ENCODE measurements around the gene NCAM1. TPM values are rescaled to one million over a fixed set of nuclear protein-coding genes. Genes with fewer than 3 reads are reported as not detected.

NCAM1 gene
- total RNA-seq, 1 experiment from 2014 or later, result 0.95 TPM

DNA sequence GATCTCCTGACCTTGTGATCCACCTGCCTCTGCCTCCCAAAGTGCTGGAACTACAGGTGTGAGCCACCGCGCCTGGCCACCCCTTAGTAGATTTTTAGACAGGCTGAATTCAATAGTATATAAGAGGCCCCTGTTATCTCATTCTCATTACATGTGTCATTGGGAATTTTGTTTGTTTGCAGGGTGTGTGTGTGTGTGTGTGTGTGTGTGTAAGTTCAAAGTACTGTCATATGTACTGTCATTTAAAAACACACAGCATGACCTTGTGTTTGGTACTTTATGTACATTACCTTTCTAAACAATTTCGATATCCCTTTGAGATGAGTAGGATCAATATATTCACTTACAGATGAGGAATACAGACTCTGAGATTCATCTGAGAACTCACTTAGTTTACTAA lies 234.5 kb downstream of the NCAM1 start:
- no peaks in the 10 kb centered on the region for H3K9me3 ChIP-seq
- CTCF ChIA-PET, result no interaction called here
- no peak overlapping the region for H3K27ac Mint-ChIP-seq (ENCODE audit: unreplicated experiment)
- POLR2A ChIA-PET, result interaction anchor here (0.6 kb wide), 1 partner anchor 853 kb away, joined by 4 read pairs; no protein-coding TSS in a partner anchor
- no peak for DNase-seq
- no peaks in the 10 kb centered on the region for H3K36me3 Mint-ChIP-seq (ENCODE audit: insufficient read depth, unreplicated experiment)
- TF ChIP-seq CTCF (IDR thresholded peaks at IDR 0.05; ENCODE audit: insufficient read depth in 1 of 2, low read depth in 1 of 2, low read length in 1 of 2, severe bottlenecking in 1 of 2, unreplicated experiment in 1 of 2), result no peak
- peaks cover 16% of the 10 kb centered on the region for H3K27me3 Mint-ChIP-seq (ENCODE audit: insufficient read depth, unreplicated experiment)
- no peaks in the 10 kb centered on the region for H3K36me3 ChIP-seq (ENCODE audit: control insufficient read depth, insufficient read depth, low read length)
- no peak overlapping the region for H3K4me3 ChIP-seq (ENCODE audit: low read depth, low read length)
- H3K4me1 ChIP-seq, result no peaks in the 10 kb centered on the region
- H3K4me3 Mint-ChIP-seq (ENCODE audit: unreplicated experiment), result no peak overlapping the region
- intact Hi-C loops (cut with micrococcal nuclease; ENCODE audit: unreplicated experiment), result no loop called here
- H3K27me3 ChIP-seq (replicated peaks; ENCODE audit: control insufficient read depth, insufficient read depth, low read length), result no peaks in the 10 kb centered on the region
- no peaks in the 10 kb centered on the region for H3K9me3 Mint-ChIP-seq (ENCODE audit: unreplicated experiment)
- H3K4me1 Mint-ChIP-seq (ENCODE audit: low read depth, unreplicated experiment), result peaks cover 7% of the 10 kb centered on the region
- BruUV-seq (replicated peaks), result no TSS peak

DNA sequence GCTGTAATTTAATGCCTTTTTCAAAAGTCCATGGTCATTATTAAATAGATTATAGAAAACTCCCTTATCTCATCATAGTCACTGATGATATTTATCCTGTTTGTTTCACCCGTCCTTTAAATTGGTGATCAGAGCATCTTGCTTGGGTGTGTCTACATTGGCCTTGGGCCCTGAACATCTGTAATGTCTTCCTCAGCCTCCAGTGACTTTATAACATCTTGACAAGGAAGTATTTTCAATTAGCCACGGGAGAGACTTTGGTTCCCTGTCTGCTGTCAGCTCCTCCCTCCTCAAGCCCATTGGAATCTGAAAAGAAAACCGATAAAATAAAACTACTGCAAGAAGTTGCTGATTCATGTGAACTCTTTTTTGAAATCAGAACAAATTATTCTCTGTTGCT lies 236.2 kb downstream of the NCAM1 start:
- H3K9me3 ChIP-seq, result no peaks in the 10 kb centered on the region
- peaks cover 7% of the 10 kb centered on the region for H3K4me1 ChIP-seq
- H3K36me3 Mint-ChIP-seq (ENCODE audit: insufficient read depth, unreplicated experiment), result no peaks in the 10 kb centered on the region
- H3K4me1 Mint-ChIP-seq (ENCODE audit: low read depth, unreplicated experiment), result peaks cover 14% of the 10 kb centered on the region
- H3K27me3 ChIP-seq (replicated peaks; ENCODE audit: control insufficient read depth, insufficient read depth, low read length), result no peaks in the 10 kb centered on the region
- no TSS peak for BruUV-seq (replicated peaks)
- H3K4me3 ChIP-seq (ENCODE audit: low read depth, low read length), result no peak overlapping the region
- POLR2A ChIA-PET, result no interaction called here
- no peaks in the 10 kb centered on the region for H3K36me3 ChIP-seq (ENCODE audit: control insufficient read depth, insufficient read depth, low read length)
- no peak overlapping the region for H3K27ac Mint-ChIP-seq (ENCODE audit: unreplicated experiment)
- CTCF ChIA-PET, result no interaction called here
- H3K9me3 Mint-ChIP-seq (ENCODE audit: unreplicated experiment), result no peaks in the 10 kb centered on the region
- intact Hi-C loops (cut with micrococcal nuclease; ENCODE audit: unreplicated experiment), result loop anchor here (1.0 kb wide), 1 partner anchor 17 kb away; no protein-coding TSS in a partner anchor
- no peak overlapping the region for H3K4me3 Mint-ChIP-seq (ENCODE audit: unreplicated experiment)
- no peak for TF ChIP-seq CTCF (IDR thresholded peaks at IDR 0.05; ENCODE audit: insufficient read depth in 1 of 2, low read depth in 1 of 2, low read length in 1 of 2, severe bottlenecking in 1 of 2, unreplicated experiment in 1 of 2)
- peaks cover 16% of the 10 kb centered on the region for H3K27me3 Mint-ChIP-seq (ENCODE audit: insufficient read depth, unreplicated experiment)
- DNase-seq, result no peak

DNA sequence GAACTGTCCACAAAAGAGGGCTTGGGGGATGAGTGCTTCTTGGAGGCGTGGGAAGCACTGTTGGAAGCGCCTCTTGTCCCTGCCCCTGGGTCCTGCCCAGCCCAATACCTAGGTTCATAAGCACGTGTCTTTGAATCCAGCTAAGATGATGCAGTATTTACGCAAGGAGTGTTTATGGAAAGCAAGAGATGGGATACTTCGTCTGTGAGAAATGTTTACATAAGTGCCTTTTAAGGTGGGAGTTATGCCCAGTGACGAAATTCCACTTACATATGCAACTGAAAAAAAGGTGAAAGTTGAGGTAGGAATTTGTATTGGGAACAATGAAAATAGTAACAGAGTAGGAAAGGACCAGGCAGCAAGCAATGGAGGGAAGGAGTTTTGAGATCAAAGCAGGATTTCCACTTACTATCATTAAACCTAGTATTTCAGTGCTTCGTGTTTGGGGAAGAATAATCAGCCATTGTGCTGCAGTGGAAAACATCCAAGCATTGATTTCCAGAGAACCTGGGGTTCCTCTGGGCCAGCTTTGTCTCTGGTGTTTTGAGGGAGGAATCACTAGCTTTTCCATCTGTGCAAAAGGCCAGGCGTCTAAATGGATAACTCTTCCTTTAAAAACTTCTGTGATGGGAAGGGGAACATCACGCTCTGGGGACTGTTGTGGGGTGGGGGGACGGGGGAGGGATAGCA lies 237.9 kb downstream of the NCAM1 start:
- Histone ChIP-seq H3K36me3 (ENCODE audit: control insufficient read depth, insufficient read depth, low read length) (no peaks in the 10 kb centered on the region), H3K27me3 (replicated peaks; ENCODE audit: control insufficient read depth, insufficient read depth, low read length) (no peaks in the 10 kb centered on the region), H3K4me1 (peaks cover 13% of the 10 kb centered on the region), H3K4me3 (ENCODE audit: low read depth, low read length) (no peak overlapping the region), H3K9me3 (no peaks in the 10 kb centered on the region)
- no peak for TF ChIP-seq CTCF (IDR thresholded peaks at IDR 0.05; ENCODE audit: insufficient read depth in 1 of 2, low read depth in 1 of 2, low read length in 1 of 2, severe bottlenecking in 1 of 2, unreplicated experiment in 1 of 2)
- intact Hi-C loops (cut with micrococcal nuclease; ENCODE audit: unreplicated experiment), result no loop called here
- H3K4me3 Mint-ChIP-seq (ENCODE audit: unreplicated experiment), result no peak overlapping the region
- no peak for DNase-seq
- POLR2A ChIA-PET, result no interaction called here
- no peaks in the 10 kb centered on the region for H3K9me3 Mint-ChIP-seq (ENCODE audit: unreplicated experiment)
- peaks cover 19% of the 10 kb centered on the region for H3K4me1 Mint-ChIP-seq (ENCODE audit: low read depth, unreplicated experiment)
- BruUV-seq (replicated peaks), result no TSS peak
- CTCF ChIA-PET, result no interaction called here
- no peaks in the 10 kb centered on the region for H3K36me3 Mint-ChIP-seq (ENCODE audit: insufficient read depth, unreplicated experiment)
- peaks cover 12% of the 10 kb centered on the region for H3K27me3 Mint-ChIP-seq (ENCODE audit: insufficient read depth, unreplicated experiment)
- H3K27ac Mint-ChIP-seq (ENCODE audit: unreplicated experiment), result no peak overlapping the region
